GM12878 (cell line): ENCODE measurements around the gene CXXC5. TPM values are rescaled to one million over a fixed set of nuclear protein-coding genes. Genes with fewer than 3 reads are reported as not detected.

ENCODE experiments used
- ATAC-seq: fragments of 200-7000 bp; cut with Tn5 transposase; 3 replicates; pipeline ENCODE4 v1.9.1; 2020; ENCODE audit warnings: mild to moderate bottlenecking, moderate library complexity
- BruUV-seq: library from RNA; stranded (reverse); fragments of 400-500 nt; replicated peaks from 2 replicates; lab custom pipeline; 2021; lab: Mats Ljungman, UMichigan
- CTCF ChIA-PET: fragments of 300-600 bp; sonication (Branson Sonifier 250); formaldehyde crosslinking; extraction: SDS; loops from one replicate; lab custom pipeline; 2021; ENCODE audit warnings: inconsistent platforms; lab: Yijun Ruan, JAX
- POLR2A ChIA-PET: fragments of 350-600 bp; formaldehyde crosslinking; extraction: SDS; loops from one replicate; lab custom pipeline; 2021; ENCODE audit warnings: inconsistent platforms; lab: Charles Lee
- RAD21 ChIA-PET: fragments of 300-600 bp; sonication (Branson Sonifier 250); formaldehyde crosslinking; loops from one replicate; lab custom pipeline; 2023; ENCODE audit warnings: antibody characterized with exemption; ENCODE audit not compliant: unreplicated experiment; lab: Charles Lee
- SMC1A ChIA-PET: fragments of 300-600 bp; sonication (Branson Sonifier 250); formaldehyde crosslinking; loops from one replicate; lab custom pipeline; 2023; ENCODE audit not compliant: unreplicated experiment, uncharacterized antibody; lab: Charles Lee
- DNase-seq: peaks from one replicate; pipeline ENCODE4 v3.0.0-alpha.2; 2011; ENCODE audit warnings: low read depth, low spot score
- FAIRE-seq: peaks from 3 replicates; lab custom pipeline; 2011; peaks lifted over from hg19 to GRCh38; lab: Jason Lieb, UNC
- H2AFZ ChIP-seq: 2 replicates; pipeline ENCODE4 v1.6.0; 2011; ENCODE audit warnings: low read depth, low read length, control low read depth; ENCODE audit not compliant: control insufficient read depth
- H3K27ac ChIP-seq: 2 replicates; pipeline ENCODE4 v1.5.1; 2011; ENCODE audit warnings: control low read depth; ENCODE audit not compliant: control insufficient read depth, insufficient read depth
- H3K27me3 ChIP-seq, 2 experiments: replicated peaks in 1 of 2; 2 replicates each; pipeline versions ENCODE4 v1.6.0 to v1.6.1; 2011; ENCODE audit warnings: low read length in 1 of 2; ENCODE audit not compliant: control insufficient read depth in 2 of 2, insufficient read depth in 2 of 2
- H3K36me3 ChIP-seq, 2 experiments: 2 replicates each; pipeline ENCODE4 v1.5.1; 2011; ENCODE audit warnings: low read length in 1 of 2; ENCODE audit not compliant: control insufficient read depth in 2 of 2, insufficient read depth in 2 of 2
- H3K4me1 ChIP-seq: 2 replicates; pipeline ENCODE4 v1.6.1; 2011; ENCODE audit warnings: mild to moderate bottlenecking, low read length, moderate library complexity, mixed read lengths; ENCODE audit not compliant: control insufficient read depth, insufficient read depth
- H3K4me2 ChIP-seq: 2 replicates; pipeline ENCODE4 v1.6.0; 2011; ENCODE audit warnings: control low read depth; ENCODE audit not compliant: control insufficient read depth, insufficient read depth
- H3K4me3 ChIP-seq: fragments of 200-600 bp; sonication (generic); 2 replicates; pipeline ENCODE4 v1.5.1; 2016
- H3K79me2 ChIP-seq: 2 replicates; pipeline ENCODE4 v1.6.0; 2011; ENCODE audit warnings: low read length; ENCODE audit not compliant: control insufficient read depth, insufficient read depth
- H3K9ac ChIP-seq: 2 replicates; pipeline ENCODE4 v1.8.0; 2011; ENCODE audit warnings: low read length, control low read depth, mixed read lengths; ENCODE audit not compliant: control insufficient read depth, insufficient read depth
- H3K9me3 ChIP-seq: replicated peaks from 3 replicates; pipeline ENCODE4 v1.5.1; 2011; ENCODE audit warnings: mild to moderate bottlenecking, low read length; ENCODE audit not compliant: control insufficient read depth, insufficient read depth
- H4K20me1 ChIP-seq: 2 replicates; pipeline ENCODE4 v1.6.0; 2011; ENCODE audit not compliant: control insufficient read depth, insufficient read depth
- ELK1 ChIP-seq: IDR thresholded peaks from 2 replicates; pipeline ENCODE4 v1.6.1; 2012; ENCODE audit warnings: low read depth, low read length, improper control_type of control experiment
- PKNOX1 ChIP-seq: fragments of 450-650 bp; IDR thresholded peaks from 2 replicates; pipeline ENCODE4 v1.6.1; 2016; ENCODE audit warnings: mild to moderate bottlenecking
- RELA ChIP-seq: fragments of 450-650 bp; IDR thresholded peaks from 2 replicates; pipeline ENCODE4 v1.8.0; 2014; ENCODE audit warnings: borderline replicate concordance; ENCODE audit not compliant: partially characterized antibody
- ZBTB33 ChIP-seq: fragments of 450-650 bp; IDR thresholded peaks from 2 replicates; pipeline ENCODE4 v1.6.1; 2017; ENCODE audit warnings: mild to moderate bottlenecking
- WGBS: methylation state at CpG from one replicate; pipeline ENCODE4 v1.1.6; 2016; ENCODE audit warnings: low lambda C conversion rate; ENCODE audit not compliant: insufficient replicate concordance, insufficient coverage; ENCODE audit errors: missing lambda C conversion rate; 5-methylcytosine and 5-hydroxymethylcytosine counted together
- in situ Hi-C: fragments of 300-500 bp; cut with MboI; formaldehyde crosslinking; loops from 9 replicates; pipeline ENCODE4 v1.14.3; 2018; ENCODE audit warnings: mixed read lengths
- intact Hi-C: fragments of 100-400 bp; cut with micrococcal nuclease; formaldehyde crosslinking; loops from one replicate; pipeline ENCODE4 v1.14.2; 2022; ENCODE audit not compliant: unreplicated experiment
- polyA plus RNA-seq, 11 experiments: library from polyadenylated mRNA; depleted of rRNA in 4 of 11; unstranded in 6 of 11; stranded (reverse) in 5 of 11; fragments of >200 nt; fragmentation: Nextera tagmentation in 4 of 11; fragmentation: Illumina TruSeq in 1 of 11; extraction: Ambion mirVana in 4 of 11; extraction: Trizol in 1 of 11; gene quantifications; 1 replicate in 1 of 11; 2 replicates in 10 of 11; pipeline versions ENCODE4 v1.2.1 to v1.2.3, GENCODE V29; 2011 to 2016; ENCODE audit warnings: inconsistent platforms in 2 of 11, missing spikeins in 2 of 11, low read depth in 1 of 11
- total RNA-seq, 4 experiments: library from RNA; depleted of rRNA in 3 of 4; stranded (reverse); fragments of >200 nt in 3 of 4; fragmentation: Illumina TruSeq in 1 of 4; extraction: Trizol in 1 of 4; gene quantifications; 2 replicates each; pipeline versions ENCODE4 v1.2.1 to v1.2.3, GENCODE V29; 2013 to 2021

The CXXC5 gene
- total and polyA plus RNA-seq, 10 of the 15 experiments (the other 5 are each of a cell fraction or from before 2014, with no cell fraction given), result 1.8 to 90.8 (median 40.7) TPM

- no peaks in the 10 kb centered on the region for H3K79me2 ChIP-seq
- peaks cover 1 to 3% of the 10 kb centered on the region in 2 experiments; a peak in 2 of 4 replicates for H3K27me3 ChIP-seq
- no peak overlapping the region for H3K4me3 ChIP-seq
- ChIA-PET SMC1A (interaction anchor here (0.6 to 4.4 kb wide), 19 partner anchors 8 to 77 kb away, joined by 3 to 37 read pairs (median 6); no protein-coding TSS in a partner anchor), POLR2A (interaction anchor here (0.5 to 2.3 kb wide), 20 partner anchors 9 to 420 kb away, joined by 3 to 12 read pairs (median 4); partner anchors contain the start of gene CXXC5), CTCF (interaction anchor here (0.8 to 5.2 kb wide), 12 partner anchors 10 to 187 kb away, joined by 3 to 67 read pairs (median 7); no protein-coding TSS in a partner anchor), RAD21 (interaction anchor here (0.7 to 4.6 kb wide), 25 partner anchors 8 to 135 kb away, joined by 3 to 48 read pairs (median 4); no protein-coding TSS in a partner anchor)
- intact Hi-C loops (no loop called here), in situ Hi-C loops (no loop called here)
- 71% methylated on average over 3 of the region's 3 CpGs for WGBS
- H3K36me3 ChIP-seq, result no peaks in the 10 kb centered on the region
- TF ChIP-seq RELA, result no peak
- peak; percentile 77 for TF ChIP-seq PKNOX1
- no peak for DNase-seq
- peaks cover 12% of the 10 kb centered on the region for H3K4me1 ChIP-seq
- no peak overlapping the region for H3K27ac ChIP-seq
- H3K9ac ChIP-seq, result no peak overlapping the region
- no peak for ATAC-seq
- no peaks in the 10 kb centered on the region for H4K20me1 ChIP-seq
- no peak for FAIRE-seq
- BruUV-seq, result no TSS peak
- H2AFZ ChIP-seq, result no peak overlapping the region
- H3K4me2 ChIP-seq, result no peak overlapping the region
- H3K9me3 ChIP-seq, result no peaks in the 10 kb centered on the region
Measured at GRCh38 chr5:139700711-139701055, 52.5 kb downstream of the CXXC5 start.

GRCh38 chr5:139701056-139701741 lies 53.0 kb downstream of the CXXC5 start:
- ChIA-PET CTCF (interaction anchor here (0.6 to 5.2 kb wide), 13 partner anchors 9 to 1215 kb away, joined by 3 to 67 read pairs (median 6); no protein-coding TSS in a partner anchor), RAD21 (interaction anchor here (0.7 to 4.6 kb wide), 24 partner anchors 9 to 136 kb away, joined by 3 to 48 read pairs (median 4); no protein-coding TSS in a partner anchor), SMC1A (interaction anchor here (0.6 to 4.4 kb wide), 19 partner anchors 7 to 77 kb away, joined by 3 to 37 read pairs (median 6); no protein-coding TSS in a partner anchor), POLR2A (interaction anchor here (0.5 to 2.3 kb wide), 20 partner anchors 8 to 506 kb away, joined by 3 to 12 read pairs (median 4); partner anchors contain the start of gene CXXC5)
- 11% methylated on average over 20 of the region's 22 CpGs for WGBS
- no peak overlapping the region for H2AFZ ChIP-seq
- H4K20me1 ChIP-seq, result no peaks in the 10 kb centered on the region
- DNase-seq (no peak), FAIRE-seq (no peak), ATAC-seq (peak; percentile 51)
- H3K27ac ChIP-seq, result no peak overlapping the region
- no peaks in the 10 kb centered on the region for H3K9me3 ChIP-seq
- BruUV-seq, result no TSS peak
- no peaks in the 10 kb centered on the region for H3K36me3 ChIP-seq
- intact Hi-C loops, result no loop called here
- H3K79me2 ChIP-seq, result no peaks in the 10 kb centered on the region
- H3K27me3 ChIP-seq, result peaks cover 1 to 3% of the 10 kb centered on the region in 2 experiments; a peak in 2 of 4 replicates
- peaks cover 12% of the 10 kb centered on the region for H3K4me1 ChIP-seq
- no peak overlapping the region for H3K4me3 ChIP-seq
- no peak overlapping the region for H3K9ac ChIP-seq
- no peak overlapping the region for H3K4me2 ChIP-seq
- in situ Hi-C loops, result no loop called here
- no peak for TF ChIP-seq ELK1
- peak; percentile 1; the same call in 1 of the 2 replicates for TF ChIP-seq PKNOX1
- no peak for TF ChIP-seq ZBTB33
